ENCODE measurements around the gene RHOC. TPM values are rescaled to one million over a fixed set of nuclear protein-coding genes. Genes with fewer than 3 reads are reported as not detected.

Gene RHOC
- total RNA-seq, 1 donor from 2014 or later, result 11.5 TPM

DNA sequence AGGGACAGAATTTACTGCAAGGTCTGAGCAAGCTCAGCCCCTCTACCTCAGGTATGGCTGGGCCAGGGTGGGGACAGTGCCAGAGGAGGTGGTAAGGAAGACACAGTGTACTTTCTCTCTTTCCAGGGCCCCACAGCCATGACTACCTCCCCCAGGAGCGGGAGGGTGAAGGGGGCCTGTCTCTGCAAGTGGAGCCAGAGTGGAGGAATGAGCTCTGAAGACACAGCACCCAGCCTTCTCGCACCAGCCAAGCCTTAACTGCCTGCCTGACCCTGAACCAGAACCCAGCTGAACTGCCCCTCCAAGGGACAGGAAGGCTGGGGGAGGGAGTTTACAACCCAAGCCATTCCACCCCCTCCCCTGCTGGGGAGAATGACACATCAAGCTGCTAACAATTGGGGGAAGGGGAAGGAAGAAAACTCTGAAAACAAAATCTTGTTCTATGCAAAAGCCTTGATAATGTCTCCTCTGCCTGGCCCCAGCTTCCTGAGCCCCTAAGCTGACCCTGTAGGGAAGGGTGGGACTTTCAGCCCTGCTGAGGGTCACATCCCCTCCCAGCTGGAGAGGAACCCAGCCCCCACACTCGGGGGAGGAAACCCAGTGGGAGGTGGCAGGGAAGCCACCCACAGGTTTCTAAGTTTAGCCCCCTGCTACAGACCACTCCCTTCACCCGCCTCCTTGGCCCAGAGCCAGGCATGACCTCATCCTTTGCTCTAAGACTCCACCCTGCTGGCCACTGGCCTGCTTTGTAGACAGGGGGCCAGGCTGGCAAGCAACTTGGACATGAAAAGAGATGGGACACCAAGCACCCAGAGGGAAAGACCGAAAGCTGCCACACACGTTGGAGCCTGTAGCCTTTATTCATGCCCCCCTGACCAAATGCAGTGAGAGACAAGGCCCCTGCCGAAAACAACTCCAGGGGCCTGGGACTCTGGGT lies 6.4 kb downstream of the RHOC start:
- no peaks in the 10 kb centered on the region for H3K9me3 Mint-ChIP-seq
- DNase-seq (peak; percentile 71), ATAC-seq (ENCODE audit: low read depth) (peak; percentile 75)
- H3K27ac Mint-ChIP-seq, result peak overlapping the region; percentile 83
- ChIA-PET POLR2A (interaction anchor here (0.6 to 2.6 kb wide), 5 partner anchors 14 to 83 kb away, joined by 3 to 12 read pairs (median 7); partner anchors contain the start of genes MOV10, PPM1J and ST7L), CTCF (interaction anchor here (1.9 kb wide), 1 partner anchor 26 kb away, joined by 7 read pairs; the partner anchor contains the start of gene MOV10)
- TF ChIP-seq, protein P1, sequence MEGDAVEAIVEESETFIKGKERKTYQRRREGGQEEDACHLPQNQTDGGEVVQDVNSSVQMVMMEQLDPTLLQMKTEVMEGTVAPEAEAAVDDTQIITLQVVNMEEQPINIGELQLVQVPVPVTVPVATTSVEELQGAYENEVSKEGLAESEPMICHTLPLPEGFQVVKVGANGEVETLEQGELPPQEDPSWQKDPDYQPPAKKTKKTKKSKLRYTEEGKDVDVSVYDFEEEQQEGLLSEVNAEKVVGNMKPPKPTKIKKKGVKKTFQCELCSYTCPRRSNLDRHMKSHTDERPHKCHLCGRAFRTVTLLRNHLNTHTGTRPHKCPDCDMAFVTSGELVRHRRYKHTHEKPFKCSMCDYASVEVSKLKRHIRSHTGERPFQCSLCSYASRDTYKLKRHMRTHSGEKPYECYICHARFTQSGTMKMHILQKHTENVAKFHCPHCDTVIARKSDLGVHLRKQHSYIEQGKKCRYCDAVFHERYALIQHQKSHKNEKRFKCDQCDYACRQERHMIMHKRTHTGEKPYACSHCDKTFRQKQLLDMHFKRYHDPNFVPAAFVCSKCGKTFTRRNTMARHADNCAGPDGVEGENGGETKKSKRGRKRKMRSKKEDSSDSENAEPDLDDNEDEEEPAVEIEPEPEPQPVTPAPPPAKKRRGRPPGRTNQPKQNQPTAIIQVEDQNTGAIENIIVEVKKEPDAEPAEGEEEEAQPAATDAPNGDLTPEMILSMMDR (IDR thresholded peaks at IDR 0.05), result no peak
- no peaks in the 10 kb centered on the region for H3K27me3 Mint-ChIP-seq
- H3K36me3 Mint-ChIP-seq (ENCODE audit: low read depth), result peaks cover 3% of the 10 kb centered on the region
- intact Hi-C loops (cut with micrococcal nuclease), result loop anchor here (1.0 to 10.0 kb wide), 2 partner anchors 26 to 46 kb away; partner anchors contain the start of gene MOV10
- H3K4me1 Mint-ChIP-seq, result peaks cover 64% of the 10 kb centered on the region
- H3K4me3 Mint-ChIP-seq, result peak overlapping the region; percentile 32

DNA sequence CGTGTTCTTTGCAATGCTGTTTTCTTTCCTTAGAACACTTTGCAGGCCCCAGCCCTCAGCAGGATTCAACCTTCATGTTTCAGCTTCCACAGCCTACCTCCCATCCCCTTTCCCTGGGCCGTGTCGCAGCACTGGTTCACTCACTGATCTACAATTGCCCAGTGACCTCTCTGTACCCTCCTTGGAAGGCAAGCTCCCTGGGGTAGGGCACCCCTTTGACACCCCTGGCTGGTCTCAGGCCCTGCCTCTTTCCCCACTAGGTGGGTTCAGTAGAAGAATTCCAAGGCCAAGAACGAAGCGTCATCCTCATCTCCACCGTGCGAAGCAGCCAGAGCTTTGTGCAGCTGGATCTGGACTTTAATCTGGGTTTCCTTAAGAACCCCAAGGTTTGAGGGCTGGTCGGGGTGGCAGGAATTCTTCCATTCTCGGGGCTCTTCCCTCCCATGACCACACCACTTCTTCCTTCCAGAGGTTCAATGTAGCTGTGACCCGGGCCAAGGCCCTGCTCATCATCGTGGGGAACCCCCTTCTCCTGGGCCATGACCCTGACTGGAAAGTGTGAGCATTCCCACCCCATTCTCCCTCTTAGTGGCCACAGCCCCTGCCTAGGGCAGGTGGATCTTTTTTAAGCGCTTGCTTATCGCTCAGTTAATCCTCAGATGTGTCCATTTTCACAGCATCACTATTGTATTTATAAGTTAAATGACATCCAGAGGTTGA lies 7.3 kb downstream of the RHOC start:
- CTCF ChIA-PET, result interaction anchor here (1.0 to 1.9 kb wide), 3 partner anchors 25 to 308 kb away, joined by 3 to 7 read pairs (median 3); partner anchors contain the start of gene MOV10
- H3K36me3 Mint-ChIP-seq (ENCODE audit: low read depth), result peaks cover 10% of the 10 kb centered on the region

DNA sequence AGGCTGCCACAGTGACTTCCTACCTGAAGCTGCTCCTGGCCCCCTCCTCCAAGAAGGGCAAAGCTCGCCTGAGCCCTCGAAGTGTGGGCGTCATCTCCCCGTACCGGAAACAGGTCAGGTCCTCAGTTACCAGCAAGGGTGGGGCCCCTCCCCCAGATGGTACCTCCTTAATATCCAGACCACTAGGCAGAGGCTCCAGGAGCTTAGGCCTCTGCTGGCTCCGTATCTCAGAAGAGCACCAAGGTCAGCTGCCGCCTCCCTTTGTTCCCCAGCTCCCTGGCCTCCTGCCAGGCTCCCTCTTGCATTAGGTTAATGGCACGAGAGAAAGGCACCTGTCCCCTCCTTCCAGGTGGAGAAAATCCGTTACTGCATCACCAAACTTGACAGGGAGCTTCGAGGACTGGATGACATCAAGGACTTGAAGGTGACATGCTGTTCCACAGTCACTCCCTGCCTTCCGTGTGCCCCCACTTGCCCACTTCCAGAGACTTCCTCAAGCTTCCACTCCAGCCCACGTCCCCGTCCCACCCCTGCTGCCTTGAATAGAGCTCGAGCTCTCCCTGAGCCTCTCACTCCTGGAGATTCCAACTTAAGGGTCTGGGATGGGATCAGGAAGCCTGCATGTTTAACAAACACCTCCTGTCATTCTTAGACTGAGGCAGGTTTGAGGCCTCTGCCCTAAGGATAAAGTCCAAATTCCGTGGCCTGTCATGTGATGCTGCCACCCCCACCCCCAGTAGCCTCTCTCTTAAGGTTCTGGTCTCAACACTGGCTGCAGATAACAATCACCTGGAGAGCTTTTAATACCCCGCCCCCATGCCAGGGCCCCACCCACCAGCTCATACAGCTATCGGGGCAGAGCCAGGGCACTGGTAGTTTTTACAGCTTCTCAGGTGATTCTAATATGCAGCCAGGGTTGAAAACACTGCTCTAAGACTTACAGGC lies 8.3 kb downstream of the RHOC start:
- TF ChIP-seq, protein P1 (IDR thresholded peaks at IDR 0.05), result no peak
- DNase-seq, result no peak

More for the DNA sequence above, 7.3 kb downstream of the RHOC start:
- H3K27me3 Mint-ChIP-seq, result no peaks in the 10 kb centered on the region
- no peak for DNase-seq
- intact Hi-C loops (cut with micrococcal nuclease), result loop anchor here (1.0 to 10.0 kb wide), 2 partner anchors 25 to 45 kb away; partner anchors contain the start of gene MOV10
- H3K9me3 Mint-ChIP-seq, result no peaks in the 10 kb centered on the region
- H3K4me1 Mint-ChIP-seq, result peaks cover 55% of the 10 kb centered on the region
- H3K4me3 Mint-ChIP-seq, result no peak overlapping the region
- H3K27ac Mint-ChIP-seq, result peak overlapping the region; percentile 83
- no peak for ATAC-seq (ENCODE audit: low read depth)
- POLR2A ChIA-PET, result interaction anchor here (0.6 to 2.6 kb wide), 6 partner anchors 10 to 176 kb away, joined by 3 to 12 read pairs (median 5); partner anchors contain the start of genes MOV10, PPM1J and ST7L
- TF ChIP-seq, protein P1 (IDR thresholded peaks at IDR 0.05), result no peak

DNA sequence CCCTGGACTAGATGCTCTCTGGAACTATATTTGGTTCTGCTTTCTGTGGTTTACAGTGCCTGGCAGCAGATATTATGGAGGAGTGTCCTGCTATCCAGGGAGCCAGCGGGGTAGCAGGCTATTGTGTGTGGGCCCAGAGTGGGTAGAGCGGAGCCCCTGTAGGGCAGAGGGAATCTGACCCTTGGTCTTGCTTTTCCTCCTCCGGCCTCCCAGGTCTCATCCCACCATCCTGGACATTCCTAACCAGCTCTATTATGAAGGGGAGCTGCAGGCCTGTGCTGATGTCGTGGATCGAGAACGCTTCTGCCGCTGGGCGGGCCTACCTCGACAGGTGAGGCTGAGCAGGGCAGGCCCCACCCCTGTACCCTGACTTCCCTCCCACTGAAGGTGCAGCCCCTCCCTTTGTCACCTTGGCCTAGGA lies 9.1 kb downstream of the RHOC start:
- peaks cover 41% of the 10 kb centered on the region for H3K4me1 Mint-ChIP-seq
- CTCF ChIA-PET, result interaction anchor here (1.1 kb wide), 1 partner anchor 196 kb away, joined by 3 read pairs; no protein-coding TSS in a partner anchor

More for the DNA sequence above, 8.3 kb downstream of the RHOC start:
- ATAC-seq (ENCODE audit: low read depth), result no peak
- H3K27me3 Mint-ChIP-seq, result no peaks in the 10 kb centered on the region
- no peak overlapping the region for H3K4me3 Mint-ChIP-seq
- H3K36me3 Mint-ChIP-seq (ENCODE audit: low read depth), result peaks cover 11% of the 10 kb centered on the region
- H3K9me3 Mint-ChIP-seq, result no peaks in the 10 kb centered on the region
- peak overlapping the region; percentile 32 for H3K27ac Mint-ChIP-seq
- ChIA-PET POLR2A (interaction anchor here (0.6 to 2.6 kb wide), 5 partner anchors 11 to 177 kb away, joined by 3 to 12 read pairs (median 3); partner anchors contain the start of genes MOV10 and PPM1J), CTCF (interaction anchor here (1.0 to 1.1 kb wide), 3 partner anchors 26 to 307 kb away, joined by 3 read pairs; no protein-coding TSS in a partner anchor)
- intact Hi-C loops (cut with micrococcal nuclease), result no loop called here
- H3K4me1 Mint-ChIP-seq, result peaks cover 47% of the 10 kb centered on the region

More for the DNA sequence above, 9.1 kb downstream of the RHOC start:
- peaks cover 16% of the 10 kb centered on the region for H3K36me3 Mint-ChIP-seq (ENCODE audit: low read depth)
- intact Hi-C loops (cut with micrococcal nuclease), result no loop called here
- TF ChIP-seq, protein P1 (IDR thresholded peaks at IDR 0.05), result no peak
- no peak overlapping the region for H3K27ac Mint-ChIP-seq
- POLR2A ChIA-PET, result no interaction called here
- ATAC-seq (ENCODE audit: low read depth), result no peak
- no peak for DNase-seq
- H3K9me3 Mint-ChIP-seq, result no peaks in the 10 kb centered on the region
- H3K4me3 Mint-ChIP-seq, result no peak overlapping the region
- H3K27me3 Mint-ChIP-seq, result no peaks in the 10 kb centered on the region
